GM19467 (cell line): Measurements from ENCODE around the gene TEX22.

Experiments
- ATAC-seq: cut with Tn5 transposase; IDR thresholded peaks from one replicate; pipeline ENCODE4 v1.9.1; 2021; ENCODE audit warnings: mild to moderate bottlenecking, moderate library complexity; ENCODE audit not compliant: unreplicated experiment

Gene TEX22

GRCh38 chr14:105398726-105399465, 558 bp downstream of the TEX22 start:
- ATAC-seq: peak; percentile 27

- no peak for ATAC-seq
These were observed 1.1 kb downstream of the TEX22 start for GRCh38 chr14:105399466-105399775.

GRCh38 chr14:105400016-105400415, 1.7 kb downstream of the TEX22 start:
- ATAC-seq: no peak

- no peak for ATAC-seq
These were observed 3.4 kb downstream of the TEX22 start for GRCh38 chr14:105401699-105402098.

GRCh38 chr14:105408592-105408991, 10.3 kb downstream of the TEX22 start:
- ATAC-seq: no peak

GRCh38 chr14:105409364-105409763, 11.0 kb downstream of the TEX22 start:
- ATAC-seq: no peak

GRCh38 chr14:105410642-105411016, 12.3 kb downstream of the TEX22 start:
- no peak for ATAC-seq

GRCh38 chr14:105411017-105411941, 12.9 kb downstream of the TEX22 start:
- no peak for ATAC-seq

GRCh38 chr14:105411985-105412770, 13.8 kb downstream of the TEX22 start:
- ATAC-seq: no peak

- ATAC-seq: no peak
These were observed 14.6 kb downstream of the TEX22 start for GRCh38 chr14:105412771-105413543.

GRCh38 chr14:105413544-105413886, 15.2 kb downstream of the TEX22 start:
- ATAC-seq: no peak

GRCh38 chr14:105414456-105415371, 16.4 kb downstream of the TEX22 start:
- ATAC-seq: peak; percentile 41

GRCh38 chr14:105415481-105416428, 17.4 kb downstream of the TEX22 start:
- no peak for ATAC-seq

- no peak for ATAC-seq
These were observed 18.3 kb downstream of the TEX22 start for GRCh38 chr14:105416671-105417070.

- ATAC-seq: no peak
These were observed 19.4 kb downstream of the TEX22 start for GRCh38 chr14:105417690-105418121.

GRCh38 chr14:105418269-105419194, 20.2 kb downstream of the TEX22 start:
- ATAC-seq: no peak
